ENCODE data around the gene KCNK6.

GRCh38 chr19:38324431-38324830 lies 4.8 kb downstream of the KCNK6 start:
- TF ChIP-seq CTCF (IDR thresholded peaks at IDR 0.05), result no peak
- no peak for TF ChIP-seq POLR2AphosphoS5 (IDR thresholded peaks at IDR 0.05)
- no peak for TF ChIP-seq POLR2A (IDR thresholded peaks at IDR 0.05)
- no peak for TF ChIP-seq EP300 (IDR thresholded peaks at IDR 0.05; ENCODE audit: low read depth)
